Measurements from ENCODE around the gene ADAM23.

DNA sequence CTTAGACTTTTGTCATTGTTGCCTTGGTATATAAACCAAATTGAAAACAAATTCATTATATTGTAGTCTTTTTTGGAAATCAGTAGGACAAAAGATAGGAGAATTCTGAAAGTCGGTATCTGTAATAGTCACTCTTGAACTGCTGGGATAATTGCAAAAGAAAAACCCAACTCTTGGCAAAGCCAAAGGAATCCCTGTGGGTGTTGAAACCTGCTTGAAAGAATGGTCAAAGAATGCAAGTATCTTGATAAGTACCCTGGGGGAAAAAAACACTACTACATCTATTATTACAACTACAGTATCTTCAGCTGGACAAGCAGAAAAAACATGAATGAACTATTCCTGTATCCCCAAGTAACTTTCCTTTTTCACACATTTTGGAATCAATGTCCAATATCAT, 191.7 kb downstream of the ADAM23 start:
- TF ChIP-seq, protein P1, sequence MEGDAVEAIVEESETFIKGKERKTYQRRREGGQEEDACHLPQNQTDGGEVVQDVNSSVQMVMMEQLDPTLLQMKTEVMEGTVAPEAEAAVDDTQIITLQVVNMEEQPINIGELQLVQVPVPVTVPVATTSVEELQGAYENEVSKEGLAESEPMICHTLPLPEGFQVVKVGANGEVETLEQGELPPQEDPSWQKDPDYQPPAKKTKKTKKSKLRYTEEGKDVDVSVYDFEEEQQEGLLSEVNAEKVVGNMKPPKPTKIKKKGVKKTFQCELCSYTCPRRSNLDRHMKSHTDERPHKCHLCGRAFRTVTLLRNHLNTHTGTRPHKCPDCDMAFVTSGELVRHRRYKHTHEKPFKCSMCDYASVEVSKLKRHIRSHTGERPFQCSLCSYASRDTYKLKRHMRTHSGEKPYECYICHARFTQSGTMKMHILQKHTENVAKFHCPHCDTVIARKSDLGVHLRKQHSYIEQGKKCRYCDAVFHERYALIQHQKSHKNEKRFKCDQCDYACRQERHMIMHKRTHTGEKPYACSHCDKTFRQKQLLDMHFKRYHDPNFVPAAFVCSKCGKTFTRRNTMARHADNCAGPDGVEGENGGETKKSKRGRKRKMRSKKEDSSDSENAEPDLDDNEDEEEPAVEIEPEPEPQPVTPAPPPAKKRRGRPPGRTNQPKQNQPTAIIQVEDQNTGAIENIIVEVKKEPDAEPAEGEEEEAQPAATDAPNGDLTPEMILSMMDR (IDR thresholded peaks at IDR 0.05), result no peak
- TF ChIP-seq POLR2A (IDR thresholded peaks at IDR 0.05), result no peak

All from thyroid gland (tissue), 4 donors.